Right cardiac atrium (tissue), 5 donors: ENCODE results near the gene IFNG-AS1. TPM values are rescaled to one million over a fixed set of nuclear protein-coding genes. Genes with fewer than 3 reads are reported as not detected.

Source experiments
- ATAC-seq, 2 donors: fragments of 200-7000 bp; cut with Tn5 transposase; one replicate each; pipeline versions ENCODE4 v1.8.0 to v1.9.1; 2020; ENCODE audit warnings: moderate library complexity in 2 of 2, mild to moderate bottlenecking in 1 of 2
- DNase-seq, 3 donors: peaks; one replicate each; pipeline ENCODE4 v3.0.0-alpha.2; 2020
- H3K27ac ChIP-seq: one replicate; pipeline ENCODE4 v1.5.1; 2013; ENCODE audit warnings: mild to moderate bottlenecking, low read length, control low read depth, moderate library complexity
- H3K27me3 ChIP-seq: one replicate; pipeline ENCODE4 v1.6.1; 2013; ENCODE audit not compliant: control insufficient read depth, insufficient read depth
- H3K4me1 ChIP-seq: one replicate; pipeline ENCODE4 v1.6.1; 2013; ENCODE audit warnings: low read length; ENCODE audit not compliant: control insufficient read depth, insufficient read depth
- H3K4me3 ChIP-seq: one replicate; pipeline ENCODE4 v1.5.1; 2013; ENCODE audit warnings: low read length, control low read depth
- H3K9me3 ChIP-seq: one replicate; pipeline ENCODE4 v1.6.1; 2013; ENCODE audit warnings: low read length; ENCODE audit not compliant: control insufficient read depth
- WGBS: extraction: QIAGEN DNeasy Blood & Tissue Kit; methylation state at CpG from one replicate; pipeline ENCODE4 v1.1.7; 2013; 5-methylcytosine and 5-hydroxymethylcytosine counted together
- intact Hi-C, 4 donors: fragments of 100-400 bp; cut with DNase I; formaldehyde crosslinking; loops; one replicate each; pipeline versions ENCODE4 v1.11.0 to v1.14.0; 2022 to 2023
- polyA plus RNA-seq: library from polyadenylated mRNA; stranded (reverse); fragments of 200-250 nt; gene quantifications from one replicate; pipeline ENCODE4 v1.2.3, GENCODE V29; 2013
- total RNA-seq, 4 donors: library from RNA; stranded (reverse); fragmentation: NEBNext Ultra II Directional; extraction: Animal tissue kit (Norgen Biotek cat#: 25700); gene quantifications; one replicate each; pipeline ENCODE4 v1.2.1, GENCODE V29; 2021
- donor health status: healthy with polysubstance abuse.
- donor health status: DM: no; HTN: yes; CAD: no.
- donor health status: DM: no; HTN: no; CAD: no.
- donor health status: DM: no; HTN: yes; CAD: no; lungs with severe emphysema.
- donor health status: DM: yes; HTN: yes; CAD: no.

Gene IFNG-AS1
- total and polyA plus RNA-seq, 5 donors, result 0.79 to 1.4 (median 0.87) TPM; not detected in 1

DNA sequence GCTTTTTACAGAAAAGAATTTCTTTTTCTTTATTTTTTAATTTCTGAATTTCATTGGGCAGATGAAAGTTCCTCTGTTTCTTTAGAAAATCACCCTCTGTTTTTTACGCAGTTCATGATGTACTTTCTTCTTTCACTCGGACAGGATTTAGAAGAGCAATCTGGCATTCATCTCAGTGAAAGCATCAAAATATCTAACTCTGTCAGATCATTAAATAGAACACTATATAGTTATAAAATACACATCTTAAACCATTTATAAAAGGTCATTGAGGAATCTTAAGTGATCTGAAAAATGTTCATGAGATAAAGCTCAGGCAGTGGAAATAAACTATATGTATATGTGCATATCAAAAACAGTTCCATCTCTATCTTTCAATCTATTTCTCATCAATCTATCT is 3.9 kb downstream of the IFNG-AS1 start:
- 76% methylated on average over 2 of the region's 2 CpGs for WGBS

DNA sequence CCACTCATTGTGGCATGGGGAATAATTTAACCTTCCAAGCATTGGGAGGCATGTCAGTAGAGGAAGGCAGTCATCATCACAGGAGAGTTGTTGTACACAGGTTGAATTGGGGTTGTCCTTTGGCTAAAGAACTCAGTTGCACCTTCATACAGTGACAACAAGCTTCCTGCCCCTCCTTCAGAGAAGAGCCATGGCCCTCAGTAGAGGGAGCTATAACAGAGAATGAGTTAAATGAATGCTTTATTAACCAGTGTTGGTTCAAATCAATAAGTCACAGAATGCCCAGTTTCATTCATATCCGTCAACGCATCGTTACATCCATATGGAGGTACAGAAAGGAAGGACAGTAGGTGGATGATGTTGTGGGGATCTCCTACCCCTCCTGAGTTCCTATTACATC is 4.8 kb downstream of the IFNG-AS1 start:
- H3K4me3 ChIP-seq, result no peak overlapping the region
- no peaks in the 10 kb centered on the region for H3K27me3 ChIP-seq
- H3K27ac ChIP-seq, result no peak overlapping the region
- DNase-seq, result no peak
- no peaks in the 10 kb centered on the region for H3K9me3 ChIP-seq
- 95% methylated on average over 3 of the region's 3 CpGs for WGBS
- intact Hi-C loops, result no loop called here
- no peaks in the 10 kb centered on the region for H3K4me1 ChIP-seq
- no peak for ATAC-seq

More for the DNA sequence above, 3.9 kb downstream of the IFNG-AS1 start:
- Histone ChIP-seq H3K27ac (no peak overlapping the region), H3K9me3 (no peaks in the 10 kb centered on the region), H3K27me3 (no peaks in the 10 kb centered on the region), H3K4me3 (no peak overlapping the region), H3K4me1 (no peaks in the 10 kb centered on the region)
- DNase-seq, result no peak
- ATAC-seq, result no peak
- intact Hi-C loops, result no loop called here

DNA sequence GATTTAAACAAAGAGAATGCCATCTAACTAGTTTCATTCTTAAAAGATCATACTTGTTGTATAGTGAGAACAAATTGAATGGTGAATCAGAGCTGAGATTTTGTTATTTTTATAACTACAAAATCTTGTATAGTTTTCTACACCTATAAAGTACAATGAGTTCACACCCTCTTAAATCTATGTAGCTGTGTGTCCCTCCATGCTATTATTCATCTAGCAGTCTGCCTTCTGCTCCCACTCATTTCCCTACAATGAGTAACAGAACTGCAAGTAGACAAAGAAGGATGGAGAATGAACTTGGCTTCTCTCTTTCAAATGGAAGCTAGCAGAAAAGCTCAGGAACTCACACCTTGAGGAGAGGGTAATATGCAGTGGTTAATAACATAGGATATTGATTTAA is 7.1 kb downstream of the IFNG-AS1 start:
- intact Hi-C loops, result no loop called here
- Histone ChIP-seq H3K4me3 (no peak overlapping the region), H3K27ac (no peak overlapping the region), H3K27me3 (no peaks in the 10 kb centered on the region), H3K9me3 (no peaks in the 10 kb centered on the region), H3K4me1 (no peaks in the 10 kb centered on the region)
- DNase-seq, result no peak
- no peak for ATAC-seq

DNA sequence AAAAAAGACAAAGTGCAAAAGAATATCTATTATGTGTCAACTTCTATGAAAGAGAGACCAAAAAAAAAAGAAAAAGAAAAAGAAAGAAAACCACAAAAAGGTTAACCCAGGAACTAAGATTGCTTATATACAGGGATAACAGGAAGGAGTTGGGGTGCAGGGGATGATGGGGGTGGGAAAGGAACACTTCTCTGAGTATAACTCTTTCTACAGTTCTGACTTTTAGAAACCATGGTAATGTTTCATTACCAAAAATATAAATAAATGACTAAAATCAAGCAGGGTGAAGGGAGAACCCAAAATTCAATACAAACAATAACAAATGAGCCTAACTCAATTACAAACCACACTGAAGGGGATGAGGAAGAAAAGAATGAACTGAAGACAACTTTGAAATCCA is 9.1 kb downstream of the IFNG-AS1 start:
- intact Hi-C loops, result no loop called here
- DNase-seq (no peak), ATAC-seq (no peak)
- H3K27me3 ChIP-seq, result no peaks in the 10 kb centered on the region
- no peaks in the 10 kb centered on the region for H3K9me3 ChIP-seq
- no peak overlapping the region for H3K4me3 ChIP-seq
- H3K4me1 ChIP-seq, result no peaks in the 10 kb centered on the region
- no peak overlapping the region for H3K27ac ChIP-seq

DNA sequence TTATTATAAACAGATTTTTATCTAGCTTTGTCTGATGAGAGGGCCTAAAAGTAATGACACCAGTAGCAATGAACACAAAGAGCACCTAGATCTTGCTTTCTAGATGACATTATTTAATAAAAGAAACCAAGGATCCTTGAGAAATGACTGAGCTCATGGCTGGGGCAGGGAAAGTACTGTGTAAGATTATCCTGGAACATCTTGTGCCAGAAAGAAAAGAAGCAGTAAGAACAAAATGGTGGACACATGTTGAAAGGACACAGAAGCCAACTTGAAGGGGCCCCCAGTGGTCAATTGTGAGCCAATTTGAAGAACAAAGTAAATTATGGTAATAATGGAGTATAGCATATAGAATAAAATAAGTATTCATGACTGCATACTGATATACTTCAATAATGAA is 10.0 kb downstream of the IFNG-AS1 start:
- H3K4me3 ChIP-seq, result no peak overlapping the region
- H3K9me3 ChIP-seq, result no peaks in the 10 kb centered on the region
- intact Hi-C loops, result no loop called here
- ATAC-seq (no peak), DNase-seq (no peak)
- no peaks in the 10 kb centered on the region for H3K4me1 ChIP-seq
- no peak overlapping the region for H3K27ac ChIP-seq
- H3K27me3 ChIP-seq, result no peaks in the 10 kb centered on the region

DNA sequence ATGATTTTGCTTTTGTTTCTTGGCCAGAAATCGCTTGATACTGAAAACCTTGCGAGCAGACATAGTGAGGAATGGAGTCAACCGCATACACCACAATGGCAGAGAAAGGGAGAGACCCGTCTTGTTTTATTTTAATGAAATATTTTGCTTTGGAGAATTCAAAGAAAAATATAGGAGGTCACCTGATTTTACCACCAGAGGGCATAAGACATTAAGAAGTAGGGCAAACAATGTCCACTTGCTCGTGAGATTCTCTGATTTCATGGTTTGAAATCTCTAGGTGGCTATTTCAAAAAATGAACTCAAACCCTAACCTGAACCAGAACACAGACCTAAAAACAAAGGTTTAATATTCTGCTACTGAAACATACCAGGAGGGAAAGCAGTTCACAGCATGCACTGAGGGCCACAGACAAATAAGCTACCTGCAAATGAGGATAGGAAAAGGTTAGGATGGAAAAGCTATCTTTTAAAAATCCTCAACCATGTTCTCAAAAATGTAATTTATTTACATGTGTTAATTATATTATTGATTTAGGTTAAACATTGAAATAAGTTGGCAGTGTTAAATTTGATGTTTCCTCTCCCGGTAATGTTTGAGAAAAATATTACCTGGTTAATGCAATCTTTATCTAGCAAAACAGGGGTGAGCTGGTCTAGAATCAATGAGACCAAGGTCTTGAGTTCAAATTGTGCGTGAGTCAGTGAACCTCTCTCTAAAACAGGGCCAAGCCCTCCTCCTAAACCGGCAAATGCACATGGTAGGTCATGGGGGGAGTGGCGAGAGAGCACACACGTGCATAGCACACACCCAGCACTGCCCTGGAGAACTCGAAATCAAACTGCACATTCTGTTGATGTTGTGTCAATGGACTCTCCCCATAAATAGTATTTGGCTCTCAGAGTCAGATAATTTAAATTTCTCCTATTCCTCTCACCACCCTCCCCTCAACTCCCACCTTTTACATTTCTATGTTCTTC is 12.5 kb downstream of the IFNG-AS1 start:
- Histone ChIP-seq H3K9me3 (no peaks in the 10 kb centered on the region), H3K4me1 (no peaks in the 10 kb centered on the region), H3K4me3 (no peak overlapping the region), H3K27me3 (no peaks in the 10 kb centered on the region), H3K27ac (no peak overlapping the region)
- intact Hi-C loops, result no loop called here
- 81% methylated on average over 11 of the region's 11 CpGs for WGBS
- DNase-seq (no peak), ATAC-seq (no peak)

DNA sequence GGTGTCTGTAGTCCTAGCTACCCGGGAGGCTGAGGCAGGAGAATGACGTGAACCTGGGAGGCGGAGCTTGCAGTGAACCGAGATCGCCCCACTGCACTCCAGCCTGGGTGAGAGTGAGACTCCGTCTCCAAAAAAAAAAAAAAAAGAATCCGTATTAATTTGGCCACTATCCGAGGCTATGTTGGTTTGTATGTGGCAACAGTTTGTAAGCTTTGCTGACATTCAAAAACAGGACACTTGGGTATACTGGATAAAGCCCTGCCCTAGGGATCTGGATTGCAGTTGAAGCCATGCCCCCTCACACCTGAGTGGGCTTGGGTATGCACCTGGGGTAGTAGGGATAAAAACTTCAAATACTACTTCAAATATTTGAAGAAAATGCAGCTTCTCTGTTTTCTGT is 14.5 kb downstream of the IFNG-AS1 start:
- no peak for DNase-seq

DNA sequence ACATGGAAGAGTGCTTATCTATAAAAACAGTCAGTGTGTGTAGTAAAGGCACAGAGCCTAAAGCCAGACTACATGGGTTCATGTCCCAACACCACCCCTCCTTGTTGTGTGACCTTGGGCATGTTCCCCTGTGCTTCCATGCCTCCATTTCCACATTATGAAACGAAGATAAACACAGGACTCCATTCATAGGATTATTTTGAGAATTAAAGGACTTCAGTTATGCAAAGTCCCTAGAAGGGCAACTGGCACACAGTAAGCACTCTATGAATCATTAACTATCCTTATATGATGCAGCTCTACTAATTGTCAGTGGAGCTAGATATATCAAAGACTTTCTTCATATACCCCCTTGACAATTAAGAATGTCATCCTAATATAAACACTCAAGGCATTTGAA is 17.8 kb downstream of the IFNG-AS1 start:
- H3K27me3 ChIP-seq, result no peaks in the 10 kb centered on the region
- ATAC-seq (no peak), DNase-seq (no peak)
- intact Hi-C loops, result no loop called here
- H3K9me3 ChIP-seq, result no peaks in the 10 kb centered on the region
- no peaks in the 10 kb centered on the region for H3K4me1 ChIP-seq
- H3K4me3 ChIP-seq, result no peak overlapping the region
- WGBS, result 71% methylated on average over 1 of the region's 1 CpG
- H3K27ac ChIP-seq, result no peak overlapping the region

More for the DNA sequence above, 14.5 kb downstream of the IFNG-AS1 start:
- intact Hi-C loops, result no loop called here
- H3K27me3 ChIP-seq, result no peaks in the 10 kb centered on the region
- 89% methylated on average over 8 of the region's 8 CpGs for WGBS
- H3K27ac ChIP-seq, result no peak overlapping the region
- no peak for ATAC-seq
- H3K4me3 ChIP-seq, result no peak overlapping the region
- H3K9me3 ChIP-seq, result no peaks in the 10 kb centered on the region
- no peaks in the 10 kb centered on the region for H3K4me1 ChIP-seq

DNA sequence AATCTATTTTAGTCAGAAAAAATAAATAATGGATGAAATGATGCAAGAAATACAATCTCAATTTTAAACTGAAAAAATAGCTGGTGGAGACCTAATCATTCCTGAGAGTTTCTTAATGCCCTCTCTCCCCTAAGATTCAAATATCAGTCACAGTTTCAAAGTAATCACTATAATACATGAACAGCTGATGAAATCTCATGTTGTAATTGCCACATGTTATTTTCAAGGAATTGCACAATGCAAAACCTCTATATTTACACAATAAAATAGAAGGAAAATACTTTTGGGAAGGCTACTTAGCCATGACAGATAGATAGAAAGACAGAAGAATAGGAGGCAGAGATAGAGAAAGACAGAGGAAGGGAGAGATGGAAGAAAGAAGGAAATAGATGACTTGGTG is 18.2 kb downstream of the IFNG-AS1 start:
- H3K4me1 ChIP-seq, result no peaks in the 10 kb centered on the region
- intact Hi-C loops, result no loop called here
- H3K27ac ChIP-seq, result no peak overlapping the region
- H3K27me3 ChIP-seq, result no peaks in the 10 kb centered on the region
- no peak for DNase-seq
- ATAC-seq, result no peak
- H3K4me3 ChIP-seq, result no peak overlapping the region
- H3K9me3 ChIP-seq, result no peaks in the 10 kb centered on the region

DNA sequence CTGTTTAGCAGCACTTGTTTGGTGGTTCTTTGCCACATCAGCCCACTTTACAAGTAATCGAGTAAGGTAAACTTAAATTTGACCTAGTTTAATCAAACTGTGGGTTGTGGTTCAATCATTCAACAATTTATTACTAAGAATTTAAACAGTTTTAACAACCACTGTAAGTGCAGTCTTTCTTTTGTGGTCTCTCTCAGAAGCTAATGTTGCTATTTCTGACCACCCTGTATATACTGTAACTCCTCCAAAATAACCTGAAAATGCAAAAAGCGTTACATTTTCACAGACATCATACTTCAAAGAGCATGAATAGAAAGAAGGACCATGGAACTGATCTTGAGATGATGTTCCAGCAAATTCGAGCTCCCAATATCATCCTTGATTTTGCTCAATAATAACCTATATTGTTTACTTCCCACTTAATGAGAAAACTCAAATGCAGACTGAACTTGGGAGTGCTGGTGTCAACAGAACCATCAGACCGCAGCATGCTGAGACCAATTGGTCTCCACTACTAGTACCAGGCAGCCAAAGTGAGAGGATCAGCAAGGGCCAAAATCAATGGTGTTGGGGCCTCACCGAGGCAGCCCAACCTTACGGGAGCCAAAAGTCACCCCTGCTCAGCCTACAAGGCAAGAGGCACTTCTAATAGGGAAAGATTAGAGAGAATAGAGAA is 22.1 kb downstream of the IFNG-AS1 start:
- WGBS, result 85% methylated on average over 6 of the region's 6 CpGs
- ATAC-seq (no peak), DNase-seq (no peak)
- Histone ChIP-seq H3K4me3 (no peak overlapping the region), H3K9me3 (no peaks in the 10 kb centered on the region), H3K4me1 (no peaks in the 10 kb centered on the region), H3K27ac (no peak overlapping the region), H3K27me3 (no peaks in the 10 kb centered on the region)
- intact Hi-C loops, result no loop called here

DNA sequence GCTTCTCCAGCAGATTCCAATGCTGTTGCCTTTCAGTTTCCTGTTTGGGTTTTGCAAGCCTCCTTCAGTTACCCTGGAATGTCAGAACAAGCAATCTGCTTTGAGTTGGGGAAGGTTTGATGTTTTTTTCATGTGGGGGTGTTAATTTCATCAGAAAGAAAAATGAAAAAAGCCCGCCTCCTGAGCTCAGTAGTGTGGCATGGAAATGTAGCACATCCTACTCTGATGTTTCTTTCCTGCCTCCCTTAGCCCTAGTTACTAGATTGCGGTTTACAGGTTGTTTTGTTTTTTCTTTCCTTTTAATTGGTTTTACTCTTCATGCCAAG is 22.6 kb downstream of the IFNG-AS1 start:
- ATAC-seq (no peak), DNase-seq (no peak)
- Histone ChIP-seq H3K27me3 (no peaks in the 10 kb centered on the region), H3K9me3 (no peaks in the 10 kb centered on the region), H3K27ac (no peak overlapping the region), H3K4me1 (no peaks in the 10 kb centered on the region), H3K4me3 (no peak overlapping the region)
- 84% methylated on average over 2 of the region's 2 CpGs for WGBS
- intact Hi-C loops, result no loop called here
